GM13977 (cell line): ENCODE measurements around the gene IRF1.
"Not testable (repeated sequence)": the region's sequence is repeated elsewhere in the genome, so short reads cannot be mapped to it uniquely, and the experiment has no call there.

Experiments used
- DNase-seq: peaks from one replicate; pipeline ENCODE4 v3.0.0; 2012; ENCODE audit warnings: low spot score
- CTCF ChIP-seq: IDR thresholded peaks from 2 replicates; pipeline ENCODE4 v1.5.1; 2012; ENCODE audit warnings: mild to moderate bottlenecking, control low read depth; ENCODE audit not compliant: insufficient read depth; ENCODE audit errors: extremely low read depth, missing control alignments
- in situ Hi-C: fragments of 300-500 bp; cut with MboI; formaldehyde crosslinking; loops from one replicate; pipeline ENCODE4 v1.12.0; 2022; ENCODE audit warnings: low sequenced_read_pairs, low pct_unique_long_range_greater_than_20kb, mixed read lengths, inconsistent platforms; ENCODE audit not compliant: unreplicated experiment

Gene IRF1

GRCh38 chr5:132526974-132527564 is 36.5 kb upstream of the IRF1 start:
- in situ Hi-C loops, result no loop called here
- no peak for TF ChIP-seq CTCF
- no peak for DNase-seq

GRCh38 chr5:132526290-132526973 is 35.9 kb upstream of the IRF1 start:
- TF ChIP-seq CTCF, result peak; percentile 71
- DNase-seq, result peak; percentile 50
- in situ Hi-C loops, result no loop called here

GRCh38 chr5:132525299-132525724 is 34.7 kb upstream of the IRF1 start:
- TF ChIP-seq CTCF, result no peak
- peak; percentile 32 for DNase-seq
- in situ Hi-C loops, result no loop called here

- DNase-seq, in situ Hi-C loops: not testable (repeated sequence)
These were observed 34.3 kb upstream of the IRF1 start for GRCh38 chr5:132524877-132525276.

- DNase-seq, in situ Hi-C loops: not testable (repeated sequence)
These were observed 31.5 kb upstream of the IRF1 start for GRCh38 chr5:132522067-132522466.

GRCh38 chr5:132513618-132514336 is 23.2 kb upstream of the IRF1 start:
- DNase-seq, in situ Hi-C loops: not testable (repeated sequence)

- no peak for TF ChIP-seq CTCF
- DNase-seq, result no peak
- in situ Hi-C loops, result no loop called here
These were observed 19.5 kb upstream of the IRF1 start for GRCh38 chr5:132510076-132510475.

GRCh38 chr5:132506094-132506692 is 15.6 kb upstream of the IRF1 start:
- DNase-seq, result peak; percentile 66
- TF ChIP-seq CTCF, result peak; percentile 74
- in situ Hi-C loops, result no loop called here
